Measurements from ENCODE around the gene RBM10. TPM values are rescaled to one million over a fixed set of nuclear protein-coding genes. Genes with fewer than 3 reads are reported as not detected.

RBM10 gene
- total RNA-seq, 5 donors from 2014 or later (not counting 1 experiment from before 2014, with no cell fraction given) = 37.3 to 60.3 (median 55.8) TPM

GRCh38 chrX:47174846-47175587 is 30.0 kb downstream of the RBM10 start:
- H3K27me3 Mint-ChIP-seq = peaks cover 0 to 25% of the 10 kb centered on the region in 2 donors
- no CpG with 5 or more reads among the region's 23 CpGs for WGBS (ENCODE audit: insufficient coverage)
- CTCF ChIA-PET = no interaction called here
- Histone ChIP-seq H3K27me3 (replicated peaks in 1 of 2; ENCODE audit: control insufficient read depth in 2 of 2, extremely low read depth in 1 of 2, insufficient read depth in 2 of 2, low read length in 1 of 2) (no peaks in the 10 kb centered on the region), H3K36me3 (ENCODE audit: control insufficient read depth in 2 of 2, extremely low read depth in 1 of 2, insufficient read depth in 1 of 2, low read length in 1 of 2) (peaks cover 2 to 87% of the 10 kb centered on the region in 2 donors), H3K27ac (ENCODE audit: low read length) (no peak overlapping the region), H3K4me1 (ENCODE audit: control insufficient read depth in 1 of 2, extremely low read depth in 1 of 2, insufficient read depth in 2 of 2, low read length in 2 of 2) (no peaks in the 10 kb centered on the region), H3K4me3 (ENCODE audit: control insufficient read depth in 1 of 2, extremely low read depth in 1 of 2, low read length in 1 of 2) (no peak overlapping the region), H3K9me3 (no peaks in the 10 kb centered on the region)
- POLR2A ChIA-PET = no interaction called here
- H3K4me3 Mint-ChIP-seq = no peak overlapping the region
- H3K9me3 Mint-ChIP-seq = no peaks in the 10 kb centered on the region
- H3K27ac Mint-ChIP-seq = no peak overlapping the region
- ATAC-seq (replicated peaks in 1 of 4) (no peak), DNase-seq (no peak)
- H3K36me3 Mint-ChIP-seq = peaks cover 19% of the 10 kb centered on the region
- H3K4me1 Mint-ChIP-seq = no peaks in the 10 kb centered on the region

DNA sequence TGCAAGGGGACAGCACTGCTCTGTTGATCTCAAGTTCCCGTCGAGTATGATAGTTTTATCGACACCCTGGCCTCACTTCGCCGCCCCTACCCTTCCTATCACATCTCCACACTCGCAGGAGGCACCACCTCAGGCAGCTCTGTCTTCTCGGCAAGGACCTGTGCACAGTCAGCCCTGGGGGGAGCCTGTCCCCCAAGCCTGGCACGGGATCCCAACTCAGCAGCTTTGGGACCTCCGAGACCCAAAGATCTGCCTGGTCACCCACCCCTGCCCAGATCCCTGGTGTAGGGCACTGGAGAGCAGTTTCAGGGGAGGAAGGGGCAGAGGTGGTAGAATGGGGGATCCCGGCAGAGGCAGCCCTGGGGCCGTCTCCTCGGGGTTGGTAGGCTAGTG is 30.6 kb downstream of the RBM10 start:
- no peak overlapping the region for H3K27ac ChIP-seq (ENCODE audit: low read length)
- POLR2A ChIA-PET = no interaction called here
- no peak for ATAC-seq (replicated peaks in 1 of 4)
- Mint-ChIP-seq H3K4me1 (no peaks in the 10 kb centered on the region), H3K4me3 (no peak overlapping the region), H3K36me3 (peaks cover 19% of the 10 kb centered on the region), H3K9me3 (no peaks in the 10 kb centered on the region), H3K27me3 (peaks cover 0 to 29% of the 10 kb centered on the region in 2 donors), H3K27ac (peak overlapping the region in 1 of 2 donors; percentile 55)
- no peak overlapping the region for H3K4me3 ChIP-seq (ENCODE audit: control insufficient read depth in 1 of 2, extremely low read depth in 1 of 2, low read length in 1 of 2)
- no peak for DNase-seq
- 96% methylated on average over 8 of the region's 12 CpGs for WGBS (ENCODE audit: insufficient coverage)
- CTCF ChIA-PET = no interaction called here
- peaks cover 2 to 87% of the 10 kb centered on the region in 2 donors for H3K36me3 ChIP-seq (ENCODE audit: control insufficient read depth in 2 of 2, extremely low read depth in 1 of 2, insufficient read depth in 1 of 2, low read length in 1 of 2)
- no peaks in the 10 kb centered on the region for H3K9me3 ChIP-seq
- no peaks in the 10 kb centered on the region for H3K27me3 ChIP-seq (replicated peaks in 1 of 2; ENCODE audit: control insufficient read depth in 2 of 2, extremely low read depth in 1 of 2, insufficient read depth in 2 of 2, low read length in 1 of 2)
- H3K4me1 ChIP-seq (ENCODE audit: control insufficient read depth in 1 of 2, extremely low read depth in 1 of 2, insufficient read depth in 2 of 2, low read length in 2 of 2) = no peaks in the 10 kb centered on the region

GRCh38 chrX:47176101-47176740 is 31.2 kb downstream of the RBM10 start:
- Histone ChIP-seq H3K4me1 (ENCODE audit: control insufficient read depth in 1 of 2, extremely low read depth in 1 of 2, insufficient read depth in 2 of 2, low read length in 2 of 2) (no peaks in the 10 kb centered on the region), H3K27me3 (replicated peaks in 1 of 2; ENCODE audit: control insufficient read depth in 2 of 2, extremely low read depth in 1 of 2, insufficient read depth in 2 of 2, low read length in 1 of 2) (no peaks in the 10 kb centered on the region), H3K4me3 (ENCODE audit: control insufficient read depth in 1 of 2, extremely low read depth in 1 of 2, low read length in 1 of 2) (no peak overlapping the region), H3K27ac (ENCODE audit: low read length) (no peak overlapping the region), H3K36me3 (ENCODE audit: control insufficient read depth in 2 of 2, extremely low read depth in 1 of 2, insufficient read depth in 1 of 2, low read length in 1 of 2) (peaks cover 2 to 86% of the 10 kb centered on the region in 2 donors), H3K9me3 (no peaks in the 10 kb centered on the region)
- H3K9me3 Mint-ChIP-seq = no peaks in the 10 kb centered on the region
- H3K4me1 Mint-ChIP-seq = no peaks in the 10 kb centered on the region
- H3K4me3 Mint-ChIP-seq = no peak overlapping the region
- no peak for DNase-seq
- WGBS (ENCODE audit: insufficient coverage) = 96% methylated on average over 8 of the region's 23 CpGs
- peaks cover 19% of the 10 kb centered on the region for H3K36me3 Mint-ChIP-seq
- ChIA-PET CTCF (no interaction called here), POLR2A (no interaction called here)
- no peak for ATAC-seq (replicated peaks in 1 of 4)
- no peak overlapping the region for H3K27ac Mint-ChIP-seq
- H3K27me3 Mint-ChIP-seq = peaks cover 0 to 31% of the 10 kb centered on the region in 2 donors

GRCh38 chrX:47177079-47177478 is 32.1 kb downstream of the RBM10 start:
- Mint-ChIP-seq H3K4me1 (no peaks in the 10 kb centered on the region), H3K36me3 (peaks cover 23% of the 10 kb centered on the region), H3K27me3 (peaks cover 0 to 27% of the 10 kb centered on the region in 2 donors), H3K27ac (no peak overlapping the region), H3K4me3 (no peak overlapping the region), H3K9me3 (no peaks in the 10 kb centered on the region)
- Histone ChIP-seq H3K9me3 (no peaks in the 10 kb centered on the region), H3K36me3 (ENCODE audit: control insufficient read depth in 2 of 2, extremely low read depth in 1 of 2, insufficient read depth in 1 of 2, low read length in 1 of 2) (peaks cover 3 to 88% of the 10 kb centered on the region in 2 donors), H3K27ac (ENCODE audit: low read length) (no peak overlapping the region), H3K4me3 (ENCODE audit: control insufficient read depth in 1 of 2, extremely low read depth in 1 of 2, low read length in 1 of 2) (no peak overlapping the region), H3K4me1 (ENCODE audit: control insufficient read depth in 1 of 2, extremely low read depth in 1 of 2, insufficient read depth in 2 of 2, low read length in 2 of 2) (no peaks in the 10 kb centered on the region), H3K27me3 (replicated peaks in 1 of 2; ENCODE audit: control insufficient read depth in 2 of 2, extremely low read depth in 1 of 2, insufficient read depth in 2 of 2, low read length in 1 of 2) (no peaks in the 10 kb centered on the region)
- ChIA-PET CTCF (no interaction called here), POLR2A (no interaction called here)
- DNase-seq (no peak), ATAC-seq (replicated peaks in 1 of 4) (no peak)
- WGBS (ENCODE audit: insufficient coverage) = 50% methylated on average over 2 of the region's 2 CpGs

GRCh38 chrX:47178337-47178736 is 33.3 kb downstream of the RBM10 start:
- WGBS (ENCODE audit: insufficient coverage) = 90% methylated on average over 2 of the region's 5 CpGs
- Mint-ChIP-seq H3K9me3 (no peaks in the 10 kb centered on the region), H3K36me3 (peaks cover 29% of the 10 kb centered on the region)

DNA sequence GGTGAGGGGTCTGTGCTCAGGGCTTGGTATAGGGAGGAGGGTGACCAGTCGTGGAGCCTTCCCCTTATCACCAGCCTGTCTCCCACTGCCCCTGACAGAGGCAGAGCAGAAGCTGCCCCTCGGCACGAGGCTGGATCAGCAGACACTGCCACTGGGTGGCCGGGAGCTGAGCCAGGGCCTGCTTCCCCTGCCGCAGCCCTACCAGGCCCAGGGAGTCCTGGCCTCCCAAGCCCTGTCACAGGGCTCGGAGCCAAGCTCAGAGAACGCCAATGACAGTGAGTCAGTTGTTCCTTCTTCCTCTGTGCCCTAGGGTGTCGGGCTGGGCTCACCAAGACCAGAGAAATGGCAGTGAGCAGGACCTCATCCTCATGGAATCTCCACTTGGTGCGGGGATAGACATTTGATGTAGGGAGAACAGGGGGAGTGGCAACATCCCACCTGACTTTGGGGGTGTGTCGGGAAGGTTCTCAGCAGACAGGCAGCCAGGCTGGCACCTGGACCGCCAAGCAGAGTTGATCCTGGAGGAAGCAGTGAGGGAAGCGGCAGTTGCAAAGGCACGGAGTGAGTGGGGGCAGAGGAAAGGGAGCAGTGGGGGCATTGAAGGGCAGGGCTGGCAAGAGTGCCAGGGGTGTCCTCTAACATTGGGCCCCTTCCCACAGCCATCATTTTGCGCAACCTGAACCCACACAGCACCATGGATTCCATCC is 34.4 kb downstream of the RBM10 start:
- no peak overlapping the region for H3K27ac Mint-ChIP-seq
- 100% methylated on average over 10 of the region's 14 CpGs for WGBS (ENCODE audit: insufficient coverage)
- H3K36me3 Mint-ChIP-seq = peaks cover 29% of the 10 kb centered on the region
- ATAC-seq (replicated peaks in 1 of 4) (no peak), DNase-seq (no peak)
- Histone ChIP-seq H3K4me1 (ENCODE audit: control insufficient read depth in 1 of 2, extremely low read depth in 1 of 2, insufficient read depth in 2 of 2, low read length in 2 of 2) (no peaks in the 10 kb centered on the region), H3K4me3 (ENCODE audit: control insufficient read depth in 1 of 2, extremely low read depth in 1 of 2, low read length in 1 of 2) (no peak overlapping the region), H3K9me3 (no peaks in the 10 kb centered on the region), H3K36me3 (ENCODE audit: control insufficient read depth in 2 of 2, extremely low read depth in 1 of 2, insufficient read depth in 1 of 2, low read length in 1 of 2) (peaks cover 6 to 81% of the 10 kb centered on the region in 2 donors), H3K27me3 (replicated peaks in 1 of 2; ENCODE audit: control insufficient read depth in 2 of 2, extremely low read depth in 1 of 2, insufficient read depth in 2 of 2, low read length in 1 of 2) (no peaks in the 10 kb centered on the region), H3K27ac (ENCODE audit: low read length) (no peak overlapping the region)
- H3K27me3 Mint-ChIP-seq = peaks cover 0 to 30% of the 10 kb centered on the region in 2 donors
- no peak overlapping the region for H3K4me3 Mint-ChIP-seq
- no peaks in the 10 kb centered on the region for H3K9me3 Mint-ChIP-seq
- H3K4me1 Mint-ChIP-seq = no peaks in the 10 kb centered on the region
- ChIA-PET CTCF (no interaction called here), POLR2A (no interaction called here)

More at GRCh38 chrX:47178337-47178736, 33.3 kb downstream of the RBM10 start:
- ATAC-seq (replicated peaks in 1 of 4) (no peak), DNase-seq (no peak)
- Mint-ChIP-seq H3K4me3 (no peak overlapping the region), H3K4me1 (no peaks in the 10 kb centered on the region), H3K27ac (no peak overlapping the region), H3K27me3 (peaks cover 0 to 30% of the 10 kb centered on the region in 2 donors)
- Histone ChIP-seq H3K4me1 (ENCODE audit: control insufficient read depth in 1 of 2, extremely low read depth in 1 of 2, insufficient read depth in 2 of 2, low read length in 2 of 2) (no peaks in the 10 kb centered on the region), H3K9me3 (no peaks in the 10 kb centered on the region), H3K36me3 (ENCODE audit: control insufficient read depth in 2 of 2, extremely low read depth in 1 of 2, insufficient read depth in 1 of 2, low read length in 1 of 2) (peaks cover 6 to 84% of the 10 kb centered on the region in 2 donors), H3K27ac (ENCODE audit: low read length) (no peak overlapping the region), H3K27me3 (replicated peaks in 1 of 2; ENCODE audit: control insufficient read depth in 2 of 2, extremely low read depth in 1 of 2, insufficient read depth in 2 of 2, low read length in 1 of 2) (no peaks in the 10 kb centered on the region), H3K4me3 (ENCODE audit: control insufficient read depth in 1 of 2, extremely low read depth in 1 of 2, low read length in 1 of 2) (no peak overlapping the region)
- ChIA-PET POLR2A (interaction anchor here in 1 of 2 donors (0.7 kb wide), 1 partner anchor 205 kb away, joined by 4 read pairs; no protein-coding TSS in a partner anchor), CTCF (no interaction called here)

All from T-cell (primary cell).